ENCODE results near the gene SRRM2. TPM values are rescaled to one million over a fixed set of nuclear protein-coding genes. Genes with fewer than 3 reads are reported as not detected.

SRRM2 gene
- total and polyA plus RNA-seq, 9 of the 15 experiments (the other 6 are each of a cell fraction or from before 2014, with no cell fraction given): 26.7 to 563 (median 81.1) TPM

GRCh38 chr16:2745961-2746360 lies 6.5 kb upstream of the SRRM2 start:
- TF ChIP-seq, protein P1, sequence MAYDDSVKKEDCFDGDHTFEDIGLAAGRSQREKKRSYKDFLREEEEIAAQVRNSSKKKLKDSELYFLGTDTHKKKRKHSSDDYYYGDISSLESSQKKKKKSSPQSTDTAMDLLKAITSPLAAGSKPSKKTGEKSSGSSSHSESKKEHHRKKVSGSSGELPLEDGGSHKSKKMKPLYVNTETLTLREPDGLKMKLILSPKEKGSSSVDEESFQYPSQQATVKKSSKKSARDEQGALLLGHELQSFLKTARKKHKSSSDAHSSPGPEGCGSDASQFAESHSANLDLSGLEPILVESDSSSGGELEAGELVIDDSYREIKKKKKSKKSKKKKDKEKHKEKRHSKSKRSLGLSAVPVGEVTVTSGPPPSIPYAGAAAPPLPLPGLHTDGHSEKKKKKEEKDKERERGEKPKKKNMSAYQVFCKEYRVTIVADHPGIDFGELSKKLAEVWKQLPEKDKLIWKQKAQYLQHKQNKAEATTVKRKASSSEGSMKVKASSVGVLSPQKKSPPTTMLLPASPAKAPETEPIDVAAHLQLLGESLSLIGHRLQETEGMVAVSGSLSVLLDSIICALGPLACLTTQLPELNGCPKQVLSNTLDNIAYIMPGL (CRISPR knock-in tag; IDR thresholded peaks at IDR 0.05): no peak
- TF ChIP-seq DMBX1 (CRISPR knock-in tag; IDR thresholded peaks at IDR 0.05; ENCODE audit: borderline replicate concordance) (no peak), ZNF347 (CRISPR knock-in tag; IDR thresholded peaks at IDR 0.05; ENCODE audit: low read depth) (no peak), ELF4 (CRISPR knock-in tag; IDR thresholded peaks at IDR 0.05) (no peak)
- Histone ChIP-seq H3K4me1 (replicated peaks in 1 of 2; ENCODE audit: control insufficient read depth in 2 of 2, insufficient read depth in 2 of 2, low read length in 2 of 2) (peaks cover 6 to 22% of the 10 kb centered on the region in 2 experiments), H3K4me3 (no peak overlapping the region), H3K9me3 (replicated peaks; ENCODE audit: control insufficient read depth, insufficient read depth, low read depth, low read length) (no peaks in the 10 kb centered on the region), H3K27me3 (ENCODE audit: control insufficient read depth in 2 of 2, insufficient read depth in 2 of 2, low read length in 2 of 2) (no peaks in the 10 kb centered on the region), H4K20me1 (replicated peaks; ENCODE audit: control insufficient read depth, insufficient read depth, low read length) (no peaks in the 10 kb centered on the region), H3K9ac (ENCODE audit: insufficient read depth in 1 of 2, low read depth in 2 of 2, low read length in 2 of 2) (peak overlapping the region in 1 of 2 experiments; percentile 79; a peak in 2 of 4 replicates), H3K79me2 (ENCODE audit: control insufficient read depth, insufficient read depth, low read length) (peaks cover 11% of the 10 kb centered on the region), H2AFZ (ENCODE audit: low read depth, low read length) (no peak overlapping the region), H3K4me2 (ENCODE audit: insufficient read depth, low read length) (no peak overlapping the region), H3K9me1 (ENCODE audit: control insufficient read depth, insufficient read depth, low read length) (no peaks in the 10 kb centered on the region), H3K36me3 (ENCODE audit: control insufficient read depth, insufficient read depth, low read length) (peaks cover 10% of the 10 kb centered on the region; the same call in 2 of the 3 replicates), H3K27ac (ENCODE audit: extremely low read depth, low read depth, low read length) (no peak overlapping the region)
- ChIA-PET POLR2A (interaction anchor here (0.6 to 1.5 kb wide), 3 partner anchors 14 to 53 kb away, joined by 3 read pairs; no protein-coding TSS in a partner anchor), CTCF (ENCODE audit: low intra/inter-chr PET ratio) (no interaction called here)
- no TSS peak for BruUV-seq (replicated peaks)
- 54% methylated on average over 9 of the region's 9 CpGs for WGBS (ENCODE audit: insufficient coverage, low coverage, missing lambda C conversion rate)
- in situ Hi-C loops (cut with MboI) (no loop called here), intact Hi-C loops (cut with micrococcal nuclease) (no loop called here)
- DNase-seq (ENCODE audit: extremely low read depth in 1 of 4, low spot score in 3 of 4) (no peak), FAIRE-seq (no peak), ATAC-seq (peak; percentile 13; the same call in 1 of the 3 replicates)
